LHCN-M2 (cell line): ENCODE measurements around the gene RBP5. TPM values are rescaled to one million over a fixed set of nuclear protein-coding genes. Genes with fewer than 3 reads are reported as not detected.

Source experiments
- DNase-seq: peaks from one replicate; pipeline ENCODE4 v3.0.0-alpha.2; 2012; ENCODE audit warnings: low read depth
- total RNA-seq: library from RNA; depleted of rRNA; stranded (reverse); fragments of >200 nt; gene quantifications from 2 replicates; pipeline ENCODE4 v1.2.3, GENCODE V29; 2014

The RBP5 gene
- total RNA-seq, 1 experiment from 2014 or later: not detected

GRCh38 chr12:7146228-7146627, 17.5 kb upstream of the RBP5 start:
- no peak for DNase-seq

- DNase-seq: no peak
Observed at GRCh38 chr12:7145671-7146070, 17.0 kb upstream of the RBP5 start.

- DNase-seq: peak; percentile 43
Observed at GRCh38 chr12:7144414-7145120, 15.9 kb upstream of the RBP5 start.

- no peak for DNase-seq
Observed at GRCh38 chr12:7143564-7143963, 14.9 kb upstream of the RBP5 start.

GRCh38 chr12:7142809-7143465, 14.2 kb upstream of the RBP5 start:
- no peak for DNase-seq

- DNase-seq: peak; percentile 54
Observed at GRCh38 chr12:7142056-7142644, 13.5 kb upstream of the RBP5 start.

GRCh38 chr12:7141351-7142005, 12.8 kb upstream of the RBP5 start:
- DNase-seq: peak; percentile 69

- no peak for DNase-seq
Observed at GRCh38 chr12:7139200-7139599, 10.5 kb upstream of the RBP5 start.

- no peak for DNase-seq
Observed at GRCh38 chr12:7137908-7138307, 9.2 kb upstream of the RBP5 start.

- DNase-seq: no peak
Observed at GRCh38 chr12:7136676-7137075, 8.0 kb upstream of the RBP5 start.

GRCh38 chr12:7136071-7136470, 7.4 kb upstream of the RBP5 start:
- no peak for DNase-seq

GRCh38 chr12:7134396-7135166, 5.9 kb upstream of the RBP5 start:
- DNase-seq: no peak

- no peak for DNase-seq
Observed at GRCh38 chr12:7131502-7131866, 2.8 kb upstream of the RBP5 start.

GRCh38 chr12:7130701-7131501, 2.2 kb upstream of the RBP5 start:
- peak; percentile 27 for DNase-seq

- DNase-seq: peak; percentile 50
Observed at GRCh38 chr12:7129872-7130691, 1.4 kb upstream of the RBP5 start, which contains the start of gene CLSTN3. Gene CLSTN3, plus strand, starts transcription at chr12:7130371. Its CDS starts 278 bp downstream, at chr12:7130649.

- DNase-seq: no peak
Observed at GRCh38 chr12:7129287-7129871, 690 bp upstream of the RBP5 start.

- DNase-seq: no peak
Observed at GRCh38 chr12:7127916-7128626, 618 bp downstream of the RBP5 start.

- no peak for DNase-seq
Observed at GRCh38 chr12:7125632-7126227, 3.0 kb downstream of the RBP5 start.
